ENCODE results near the gene MEFV. TPM values are rescaled to one million over a fixed set of nuclear protein-coding genes. Genes with fewer than 3 reads are reported as not detected.
A peak's percentile ranks its signal among the peaks of the same experiment; 100 is the strongest.

Gene MEFV
- total and polyA plus RNA-seq, 2 of the 13 experiments (the other 11 are each of a cell fraction or from before 2014, with no cell fraction given) = 0.22 TPM; not detected in 1

DNA sequence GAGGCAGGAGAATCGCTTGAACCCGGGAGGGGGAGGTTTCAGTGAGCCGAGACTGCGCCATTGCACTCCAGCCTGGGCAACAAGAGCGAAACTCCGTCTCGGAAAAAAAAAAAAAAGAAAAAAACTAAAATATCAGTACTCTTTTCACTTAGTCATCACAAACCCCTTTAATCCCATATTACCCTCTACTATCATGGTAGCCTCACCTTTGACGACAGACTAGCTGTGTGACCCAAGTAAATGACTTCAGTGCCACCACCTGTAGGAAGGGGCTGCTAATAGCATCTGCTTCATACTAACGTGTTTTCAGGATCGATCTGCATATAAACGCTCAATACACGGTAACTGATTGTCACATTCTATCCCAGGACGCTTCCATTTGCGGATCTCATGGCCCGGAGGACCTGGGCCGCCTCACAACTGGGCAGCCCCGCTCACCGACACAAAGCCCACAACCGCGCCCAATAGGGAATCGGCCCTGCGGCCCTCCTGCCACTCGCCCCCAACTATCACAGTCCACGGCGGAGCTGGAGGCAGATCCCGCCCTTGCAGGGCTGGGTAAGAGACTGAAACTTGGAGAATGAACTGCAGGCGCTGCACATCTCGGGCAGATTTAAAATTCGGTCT, 25.8 kb upstream of the MEFV start (continued):
- TF ChIP-seq, protein P1, sequence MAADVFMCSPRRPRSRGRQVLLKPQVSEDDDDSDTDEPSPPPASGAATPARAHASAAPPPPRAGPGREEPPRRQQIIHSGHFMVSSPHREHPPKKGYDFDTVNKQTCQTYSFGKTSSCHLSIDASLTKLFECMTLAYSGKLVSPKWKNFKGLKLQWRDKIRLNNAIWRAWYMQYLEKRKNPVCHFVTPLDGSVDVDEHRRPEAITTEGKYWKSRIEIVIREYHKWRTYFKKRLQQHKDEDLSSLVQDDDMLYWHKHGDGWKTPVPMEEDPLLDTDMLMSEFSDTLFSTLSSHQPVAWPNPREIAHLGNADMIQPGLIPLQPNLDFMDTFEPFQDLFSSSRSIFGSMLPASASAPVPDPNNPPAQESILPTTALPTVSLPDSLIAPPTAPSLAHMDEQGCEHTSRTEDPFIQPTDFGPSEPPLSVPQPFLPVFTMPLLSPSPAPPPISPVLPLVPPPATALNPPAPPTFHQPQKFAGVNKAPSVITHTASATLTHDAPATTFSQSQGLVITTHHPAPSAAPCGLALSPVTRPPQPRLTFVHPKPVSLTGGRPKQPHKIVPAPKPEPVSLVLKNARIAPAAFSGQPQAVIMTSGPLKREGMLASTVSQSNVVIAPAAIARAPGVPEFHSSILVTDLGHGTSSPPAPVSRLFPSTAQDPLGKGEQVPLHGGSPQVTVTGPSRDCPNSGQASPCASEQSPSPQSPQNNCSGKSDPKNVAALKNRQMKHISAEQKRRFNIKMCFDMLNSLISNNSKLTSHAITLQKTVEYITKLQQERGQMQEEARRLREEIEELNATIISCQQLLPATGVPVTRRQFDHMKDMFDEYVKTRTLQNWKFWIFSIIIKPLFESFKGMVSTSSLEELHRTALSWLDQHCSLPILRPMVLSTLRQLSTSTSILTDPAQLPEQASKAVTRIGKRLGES (CRISPR knock-in tag; IDR thresholded peaks at IDR 0.05; ENCODE audit: borderline replicate concordance) = peak; percentile 55; the same call in 1 of the 2 replicates
- TF ChIP-seq MTA3 (CRISPR knock-in tag; IDR thresholded peaks at IDR 0.05) (no peak), ZNF570 (CRISPR knock-in tag; IDR thresholded peaks at IDR 0.05; ENCODE audit: borderline replicate concordance) (no peak), SRF (IDR thresholded peaks at IDR 0.05; ENCODE audit: low read depth, low read length) (no peak), ZBTB3 (CRISPR knock-in tag; IDR thresholded peaks at IDR 0.05; ENCODE audit: borderline replicate concordance, low read depth) (0 out of 2 replicates have a peak, but pooled peaks have one; percentile 19), RBM39 (IDR thresholded peaks at IDR 0.05; ENCODE audit: low read depth, low read length, poor library complexity, severe bottlenecking) (no peak), SIN3A (IDR thresholded peaks at IDR 0.05; ENCODE audit: borderline replicate concordance, low read depth, low read length) (0 out of 2 replicates have a peak, but pooled peaks have one; percentile 60), PHF8 (CRISPR knock-in tag; IDR thresholded peaks at IDR 0.05) (peak; percentile 47; the same call in 1 of the 2 replicates), ZNF749 (CRISPR knock-in tag; IDR thresholded peaks at IDR 0.05; ENCODE audit: borderline replicate concordance) (peak; percentile 63; the same call in 1 of the 2 replicates), ZFP36L2 (CRISPR knock-in tag; IDR thresholded peaks at IDR 0.05) (no peak), MEF2D (CRISPR knock-in tag; IDR thresholded peaks at IDR 0.05) (no peak), HNRNPLL (IDR thresholded peaks at IDR 0.05; ENCODE audit: low read depth, low read length, poor library complexity, severe bottlenecking) (peak; percentile 25), ZNF850 (CRISPR knock-in tag; conservative IDR thresholded peaks at IDR 0.05) (no peak), HNF4G (IDR thresholded peaks at IDR 0.05; ENCODE audit: borderline replicate concordance, low read depth, low read length) (no peak), HNF4G (CRISPR knock-in tag; IDR thresholded peaks at IDR 0.05; ENCODE audit: borderline replicate concordance, low read depth) (no peak), TCF12 (IDR thresholded peaks at IDR 0.05) (no peak), TCF12 (CRISPR knock-in tag; IDR thresholded peaks at IDR 0.05) (no peak), HOXA9 (CRISPR knock-in tag; IDR thresholded peaks at IDR 0.05; ENCODE audit: borderline replicate concordance) (no peak), ZFAT (CRISPR knock-in tag; conservative IDR thresholded peaks at IDR 0.05) (no peak), SOX13 (IDR thresholded peaks at IDR 0.05) (no peak), SOX13 (CRISPR knock-in tag; conservative IDR thresholded peaks at IDR 0.05 in 1 of 2, IDR thresholded peaks at IDR 0.05 in 1 of 2) (no peak), MTA1 (CRISPR knock-in tag; IDR thresholded peaks at IDR 0.05; ENCODE audit: borderline replicate concordance) (peak; percentile 47; the same call in 1 of the 2 replicates)
- TF ChIP-seq, protein P2, sequence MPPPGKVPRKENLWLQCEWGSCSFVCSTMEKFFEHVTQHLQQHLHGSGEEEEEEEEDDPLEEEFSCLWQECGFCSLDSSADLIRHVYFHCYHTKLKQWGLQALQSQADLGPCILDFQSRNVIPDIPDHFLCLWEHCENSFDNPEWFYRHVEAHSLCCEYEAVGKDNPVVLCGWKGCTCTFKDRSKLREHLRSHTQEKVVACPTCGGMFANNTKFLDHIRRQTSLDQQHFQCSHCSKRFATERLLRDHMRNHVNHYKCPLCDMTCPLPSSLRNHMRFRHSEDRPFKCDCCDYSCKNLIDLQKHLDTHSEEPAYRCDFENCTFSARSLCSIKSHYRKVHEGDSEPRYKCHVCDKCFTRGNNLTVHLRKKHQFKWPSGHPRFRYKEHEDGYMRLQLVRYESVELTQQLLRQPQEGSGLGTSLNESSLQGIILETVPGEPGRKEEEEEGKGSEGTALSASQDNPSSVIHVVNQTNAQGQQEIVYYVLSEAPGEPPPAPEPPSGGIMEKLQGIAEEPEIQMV (CRISPR knock-in tag; IDR thresholded peaks at IDR 0.05; ENCODE audit: low read depth) = 0 out of 2 replicates have a peak, but pooled peaks have one; percentile 15
- TF ChIP-seq, protein P3, sequence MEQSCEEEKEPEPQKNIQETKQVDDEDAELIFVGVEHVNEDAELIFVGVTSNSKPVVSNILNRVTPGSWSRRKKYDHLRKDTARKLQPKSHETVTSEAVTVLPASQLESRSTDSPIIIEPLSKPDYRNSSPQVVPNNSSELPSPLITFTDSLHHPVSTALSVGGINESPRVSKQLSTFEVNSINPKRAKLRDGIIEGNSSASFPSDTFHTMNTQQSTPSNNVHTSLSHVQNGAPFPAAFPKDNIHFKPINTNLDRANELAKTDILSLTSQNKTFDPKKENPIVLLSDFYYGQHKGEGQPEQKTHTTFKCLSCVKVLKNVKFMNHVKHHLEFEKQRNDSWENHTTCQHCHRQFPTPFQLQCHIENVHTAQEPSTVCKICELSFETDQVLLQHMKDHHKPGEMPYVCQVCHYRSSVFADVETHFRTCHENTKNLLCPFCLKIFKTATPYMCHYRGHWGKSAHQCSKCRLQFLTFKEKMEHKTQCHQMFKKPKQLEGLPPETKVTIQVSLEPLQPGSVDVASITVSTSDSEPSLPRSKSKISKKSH (CRISPR knock-in tag; IDR thresholded peaks at IDR 0.05; ENCODE audit: borderline replicate concordance) = no peak
